Testis (tissue), 3 donors: ENCODE data around the gene SLC34A3. TPM values are rescaled to one million over a fixed set of nuclear protein-coding genes. Genes with fewer than 3 reads are reported as not detected.

ENCODE experiments used
- DNase-seq: peaks from one replicate; pipeline ENCODE4 v3.0.0-alpha.2; 2019
- H3K27ac ChIP-seq, 2 donors: fragments of 200-600 bp; sonication (generic); one replicate each; pipeline ENCODE4 v1.5.1; 2019
- H3K27me3 ChIP-seq: fragments of 200-600 bp; sonication (generic); one replicate; pipeline ENCODE4 v1.5.1; 2019
- H3K36me3 ChIP-seq: fragments of 200-600 bp; sonication (generic); one replicate; pipeline ENCODE4 v1.5.1; 2017; ENCODE audit warnings: low read depth; ENCODE audit errors: missing control alignments
- H3K4me1 ChIP-seq: fragments of 200-600 bp; sonication (generic); one replicate; pipeline ENCODE4 v1.5.1; 2019
- H3K4me3 ChIP-seq, 2 donors: fragments of 200-600 bp; sonication (generic); one replicate each; pipeline ENCODE4 v1.5.1; 2017 to 2019
- H3K9me3 ChIP-seq: fragments of 200-600 bp; sonication (generic); one replicate; pipeline ENCODE4 v1.5.1; 2017
- POLR2A ChIP-seq: fragments of 450-650 bp; IDR thresholded peaks from one replicate; pipeline ENCODE4 v1.6.1; 2017; ENCODE audit warnings: antibody characterized with exemption, mild to moderate bottlenecking, moderate library complexity
- WGBS, 2 donors: methylation state at CpG; one replicate each; pipeline ENCODE4 v1.1.5; 2018; 5-methylcytosine and 5-hydroxymethylcytosine counted together
- intact Hi-C: fragments of 100-400 bp; cut with DNase I; formaldehyde crosslinking; loops from one replicate; pipeline ENCODE4 v1.15.1; 2023; ENCODE audit warnings: low total_unique reads
- polyA plus RNA-seq: library from polyadenylated mRNA; stranded (reverse); fragments of 350-450 nt; fragmentation: Illumina TruSeq; extraction: RNeasy Lipid Tissue Mini Kit (QIAGEN cat#74804); gene quantifications from one replicate; pipeline ENCODE4 v1.2.3, GENCODE V29; 2014; ENCODE audit warnings: low read depth, low replicate concordance; ENCODE audit not compliant: insufficient read depth
- total RNA-seq, 2 donors: library from RNA; depleted of rRNA; stranded (reverse); fragments of >200 nt; gene quantifications; one replicate each; pipeline ENCODE4 v1.2.3, GENCODE V29; 2016
- TF ChIP-seq, protein P1 (sequence below), 3 experiments: fragments of 450-650 bp in 2 of 3; fragments of 200-600 bp in 1 of 3; sonication (generic) in 1 of 3; IDR thresholded peaks; one replicate each; pipeline ENCODE4 v1.5.1; 2016 to 2019; ENCODE audit warnings: antibody characterized with exemption in 3 of 3, mild to moderate bottlenecking in 2 of 3, moderate library complexity in 1 of 3

Gene SLC34A3
- total and polyA plus RNA-seq, 3 donors from 2014 or later, result 0.15 to 0.25 (median 0.24) TPM

DNA sequence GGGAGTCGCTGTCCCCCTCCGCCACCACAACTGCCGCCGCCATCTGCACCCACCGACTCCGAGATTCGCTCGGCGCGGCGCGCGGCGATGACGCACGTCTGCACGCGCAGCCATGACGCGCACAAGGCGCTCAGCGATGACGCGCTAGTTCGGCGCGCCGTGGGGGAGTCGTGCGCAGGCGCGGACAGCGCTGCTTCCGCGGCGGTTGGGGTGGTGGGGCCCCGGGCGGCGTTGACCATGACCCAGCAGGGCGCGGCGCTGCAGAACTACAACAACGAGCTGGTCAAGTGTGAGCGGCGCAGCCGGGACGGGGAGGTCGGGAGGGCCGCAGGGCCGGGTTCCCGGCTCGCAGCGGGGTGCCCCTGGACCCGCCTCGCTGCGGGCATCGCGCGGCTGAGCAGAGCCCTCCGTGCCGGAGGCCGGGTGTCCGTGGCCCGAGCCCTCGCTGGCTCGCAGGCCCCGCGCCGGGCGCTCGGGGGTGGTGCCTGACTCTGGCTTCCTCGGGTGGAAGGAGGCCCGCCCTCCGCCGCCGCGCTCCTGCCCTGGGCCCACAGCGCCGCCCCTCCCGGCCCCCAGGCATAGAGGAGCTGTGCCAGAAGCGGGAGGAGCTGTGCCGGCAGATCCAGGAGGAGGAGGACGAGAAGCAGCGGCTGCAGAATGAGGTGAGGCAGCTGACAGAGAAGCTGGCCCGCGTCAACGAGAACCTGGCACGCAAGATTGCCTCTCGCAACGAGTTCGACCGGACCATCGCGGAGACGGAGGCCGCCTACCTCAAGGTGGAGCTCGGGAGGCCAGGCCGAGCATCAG is 42.0 kb upstream of the SLC34A3 start, which contains the start of the genes ANAPC2 and SSNA1:
TSS of gene ANAPC2 (minus strand) at position 71 of the 807 bp plus-strand sequence. CDS start at position 43, 28 bp downstream.
TSS of gene SSNA1 (plus strand) at position 187 of the 807 bp plus-strand sequence. CDS start at position 238, 51 bp downstream.
- Histone ChIP-seq H3K27me3 (no peaks in the 10 kb centered on the region), H3K36me3 (no peaks in the 10 kb centered on the region), H3K9me3 (no peaks in the 10 kb centered on the region), H3K27ac (peak within 1 kb of the TSS; percentile 68 to 86), H3K4me3 (peak within 1 kb of the TSS; percentile 96 to 98), H3K4me1 (peaks cover 26% of the 10 kb centered on the region)
- peak; percentile 38 for TF ChIP-seq POLR2A
- TF ChIP-seq, protein P1, sequence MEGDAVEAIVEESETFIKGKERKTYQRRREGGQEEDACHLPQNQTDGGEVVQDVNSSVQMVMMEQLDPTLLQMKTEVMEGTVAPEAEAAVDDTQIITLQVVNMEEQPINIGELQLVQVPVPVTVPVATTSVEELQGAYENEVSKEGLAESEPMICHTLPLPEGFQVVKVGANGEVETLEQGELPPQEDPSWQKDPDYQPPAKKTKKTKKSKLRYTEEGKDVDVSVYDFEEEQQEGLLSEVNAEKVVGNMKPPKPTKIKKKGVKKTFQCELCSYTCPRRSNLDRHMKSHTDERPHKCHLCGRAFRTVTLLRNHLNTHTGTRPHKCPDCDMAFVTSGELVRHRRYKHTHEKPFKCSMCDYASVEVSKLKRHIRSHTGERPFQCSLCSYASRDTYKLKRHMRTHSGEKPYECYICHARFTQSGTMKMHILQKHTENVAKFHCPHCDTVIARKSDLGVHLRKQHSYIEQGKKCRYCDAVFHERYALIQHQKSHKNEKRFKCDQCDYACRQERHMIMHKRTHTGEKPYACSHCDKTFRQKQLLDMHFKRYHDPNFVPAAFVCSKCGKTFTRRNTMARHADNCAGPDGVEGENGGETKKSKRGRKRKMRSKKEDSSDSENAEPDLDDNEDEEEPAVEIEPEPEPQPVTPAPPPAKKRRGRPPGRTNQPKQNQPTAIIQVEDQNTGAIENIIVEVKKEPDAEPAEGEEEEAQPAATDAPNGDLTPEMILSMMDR (IDR thresholded peaks at IDR 0.05), result peak in 2 of 3 experiments; percentile 37 to 46
- WGBS, 2 donors, result 0 to 1% methylated on average over 5 to 59 of the region's 98 CpGs
- intact Hi-C loops, result no loop called here
- DNase-seq, result peak; percentile 93

DNA sequence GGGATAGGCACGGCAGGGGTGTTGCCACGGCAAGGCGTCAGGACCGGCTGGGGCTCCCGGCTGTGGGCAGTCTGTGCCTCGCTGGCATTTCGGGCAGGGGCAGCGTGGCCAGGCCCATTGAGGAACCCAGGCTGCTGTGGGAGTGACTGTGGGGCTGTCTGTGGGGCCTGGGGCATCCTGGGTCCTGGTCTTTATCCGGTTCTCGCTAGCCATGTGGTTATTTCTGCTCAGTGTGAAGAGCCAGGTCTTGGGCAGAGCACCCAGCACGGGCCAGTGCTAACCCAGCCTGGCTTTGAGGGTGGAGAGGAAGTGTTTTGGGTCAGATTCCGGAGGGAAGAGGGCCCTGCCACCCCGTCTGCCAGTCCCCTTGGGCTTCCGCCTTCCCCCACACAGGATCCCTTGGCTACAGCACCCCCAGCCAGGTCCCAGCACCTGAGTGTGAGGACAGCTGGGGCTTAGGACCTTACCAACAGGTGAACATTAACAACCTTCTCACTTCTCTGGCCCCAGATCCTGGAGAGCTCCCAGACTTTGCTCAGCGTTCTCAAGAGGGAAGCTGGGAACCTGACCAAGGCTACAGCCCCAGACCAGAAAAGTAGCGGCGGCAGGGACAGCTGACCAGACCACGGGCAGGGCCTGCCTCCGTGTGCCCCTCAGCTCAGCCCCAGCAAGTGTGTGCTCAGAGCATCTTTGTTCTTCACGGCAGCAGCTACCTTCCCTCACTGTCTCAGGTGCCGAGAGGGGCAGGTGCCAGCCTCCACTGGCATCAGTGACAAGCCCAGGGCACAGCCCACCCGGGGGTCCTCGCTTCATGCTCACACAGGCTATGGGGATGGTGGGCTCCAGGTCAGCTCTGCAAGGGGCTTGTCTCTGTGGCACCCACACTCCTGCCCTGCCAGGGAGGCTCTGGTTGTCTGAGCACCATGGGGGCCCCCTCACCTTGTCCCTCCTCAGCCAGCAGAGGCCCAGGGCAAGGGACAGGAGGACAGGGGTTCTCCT is 41.1 kb upstream of the SLC34A3 start:
- Histone ChIP-seq H3K27ac (peak overlapping the region; percentile 68 to 86), H3K9me3 (no peaks in the 10 kb centered on the region), H3K4me3 (peak overlapping the region; percentile 96 to 98), H3K27me3 (no peaks in the 10 kb centered on the region), H3K36me3 (no peaks in the 10 kb centered on the region), H3K4me1 (peaks cover 26% of the 10 kb centered on the region)
- TF ChIP-seq, protein P1 (IDR thresholded peaks at IDR 0.05), result no peak
- no peak for TF ChIP-seq POLR2A
- DNase-seq, result no peak
- 33 to 40% methylated on average over 6 to 23 of the region's 23 CpGs for WGBS, 2 donors
- intact Hi-C loops, result no loop called here

DNA sequence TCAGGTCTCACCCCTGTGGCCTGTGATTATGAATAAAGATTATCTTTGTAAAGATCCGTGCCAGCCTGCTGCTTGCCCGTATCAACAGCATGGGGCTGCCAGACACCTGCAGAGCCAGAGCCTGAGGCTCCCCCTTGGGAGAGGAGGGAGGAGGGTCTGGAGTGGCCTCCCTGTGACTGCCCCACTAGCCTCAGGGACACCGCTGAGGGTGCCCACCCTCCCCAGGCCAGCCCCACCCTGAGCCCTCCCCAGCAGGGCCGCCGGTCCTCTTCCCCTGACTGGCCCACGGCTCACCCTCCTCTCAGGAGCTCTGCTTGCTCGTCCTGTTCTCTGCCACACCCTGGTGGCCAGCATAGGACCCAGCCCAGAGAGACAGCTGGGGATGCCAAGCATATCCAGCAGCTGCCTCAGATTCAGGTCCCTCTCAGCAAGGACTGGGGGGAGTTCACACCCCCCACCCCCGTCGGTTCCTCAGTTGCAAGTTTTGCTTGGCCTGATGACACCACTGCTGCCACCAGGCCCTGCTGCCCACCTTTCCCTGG is 40.3 kb upstream of the SLC34A3 start:
- no peak for TF ChIP-seq POLR2A
- TF ChIP-seq, protein P1 (IDR thresholded peaks at IDR 0.05), result no peak
- no peak overlapping the region for H3K4me3 ChIP-seq
- H3K27me3 ChIP-seq, result no peaks in the 10 kb centered on the region
- whole genome bisulfite sequencing, 2 donors, result 71 to 76% methylated on average over 9 of the region's 9 CpGs
- no peak overlapping the region for H3K27ac ChIP-seq
- no peak for DNase-seq
- peaks cover 26% of the 10 kb centered on the region for H3K4me1 ChIP-seq
- no peaks in the 10 kb centered on the region for H3K9me3 ChIP-seq
- no peaks in the 10 kb centered on the region for H3K36me3 ChIP-seq
- intact Hi-C loops, result no loop called here

DNA sequence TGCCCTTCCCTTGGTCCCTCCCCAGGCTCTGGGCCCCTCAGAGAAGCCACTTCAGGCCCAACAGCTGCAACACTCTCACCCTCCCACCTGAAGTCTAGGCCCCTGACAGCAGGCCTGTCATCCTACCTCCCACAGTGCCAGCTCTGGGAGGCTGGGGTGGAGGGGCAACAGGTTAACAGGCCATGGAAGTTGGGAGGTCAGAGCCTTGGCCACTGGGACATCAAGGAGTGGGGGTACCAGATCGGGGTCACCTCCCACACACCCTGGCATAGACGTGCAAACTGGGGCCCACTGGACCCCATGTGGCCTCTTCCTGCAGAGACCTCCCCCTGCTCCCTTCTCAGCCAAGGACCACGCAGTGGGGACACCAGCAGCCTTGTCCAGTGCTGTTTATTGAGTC is 39.5 kb upstream of the SLC34A3 start:
- DNase-seq, result no peak
- no peak overlapping the region for H3K27ac ChIP-seq
- H3K36me3 ChIP-seq, result no peaks in the 10 kb centered on the region
- H3K4me1 ChIP-seq, result peaks cover 26% of the 10 kb centered on the region
- 64 to 86% methylated on average over 1 to 3 of the region's 3 CpGs for WGBS, 2 donors
- no peak overlapping the region for H3K4me3 ChIP-seq
- intact Hi-C loops, result no loop called here
- TF ChIP-seq POLR2A, result no peak
- TF ChIP-seq, protein P1 (IDR thresholded peaks at IDR 0.05), result no peak
- no peaks in the 10 kb centered on the region for H3K27me3 ChIP-seq
- no peaks in the 10 kb centered on the region for H3K9me3 ChIP-seq
